ENCODE results near the gene DDX6.

Gene DDX6

GRCh38 chr11:118799372-118799771, 8.4 kb upstream of the DDX6 start:
- TF ChIP-seq ZFP30 (CRISPR knock-in tag; IDR thresholded peaks at IDR 0.05) (no peak), GLIS3 (CRISPR knock-in tag; IDR thresholded peaks at IDR 0.05) (no peak), PPARA (CRISPR knock-in tag; IDR thresholded peaks at IDR 0.05; ENCODE audit: borderline replicate concordance) (no peak), BACH2 (CRISPR knock-in tag; IDR thresholded peaks at IDR 0.05; ENCODE audit: borderline replicate concordance) (no peak), ESRRG (CRISPR knock-in tag; IDR thresholded peaks at IDR 0.05) (no peak), ZNF70 (CRISPR knock-in tag; IDR thresholded peaks at IDR 0.05) (no peak), TOX (CRISPR knock-in tag; IDR thresholded peaks at IDR 0.05; ENCODE audit: borderline replicate concordance) (no peak), TCF4 (CRISPR knock-in tag; IDR thresholded peaks at IDR 0.05; ENCODE audit: borderline replicate concordance) (no peak), ARNTL (CRISPR knock-in tag; IDR thresholded peaks at IDR 0.05; ENCODE audit: borderline replicate concordance, low read depth) (no peak), ZNF565 (CRISPR knock-in tag; conservative IDR thresholded peaks at IDR 0.05; ENCODE audit: low read depth) (no peak), RARB (CRISPR knock-in tag; IDR thresholded peaks at IDR 0.05) (no peak)
- TF ChIP-seq, protein P1, sequence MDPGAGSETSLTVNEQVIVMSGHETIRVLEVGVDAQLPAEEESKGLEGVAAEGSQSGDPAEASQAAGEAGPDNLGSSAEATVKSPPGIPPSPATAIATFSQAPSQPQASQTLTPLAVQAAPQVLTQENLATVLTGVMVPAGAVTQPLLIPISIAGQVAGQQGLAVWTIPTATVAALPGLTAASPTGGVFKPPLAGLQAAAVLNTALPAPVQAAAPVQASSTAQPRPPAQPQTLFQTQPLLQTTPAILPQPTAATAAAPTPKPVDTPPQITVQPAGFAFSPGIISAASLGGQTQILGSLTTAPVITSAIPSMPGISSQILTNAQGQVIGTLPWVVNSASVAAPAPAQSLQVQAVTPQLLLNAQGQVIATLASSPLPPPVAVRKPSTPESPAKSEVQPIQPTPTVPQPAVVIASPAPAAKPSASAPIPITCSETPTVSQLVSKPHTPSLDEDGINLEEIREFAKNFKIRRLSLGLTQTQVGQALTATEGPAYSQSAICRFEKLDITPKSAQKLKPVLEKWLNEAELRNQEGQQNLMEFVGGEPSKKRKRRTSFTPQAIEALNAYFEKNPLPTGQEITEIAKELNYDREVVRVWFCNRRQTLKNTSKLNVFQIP (CRISPR knock-in tag; IDR thresholded peaks at IDR 0.05; ENCODE audit: borderline replicate concordance, low read depth) = no peak
- TF ChIP-seq, protein P2, sequence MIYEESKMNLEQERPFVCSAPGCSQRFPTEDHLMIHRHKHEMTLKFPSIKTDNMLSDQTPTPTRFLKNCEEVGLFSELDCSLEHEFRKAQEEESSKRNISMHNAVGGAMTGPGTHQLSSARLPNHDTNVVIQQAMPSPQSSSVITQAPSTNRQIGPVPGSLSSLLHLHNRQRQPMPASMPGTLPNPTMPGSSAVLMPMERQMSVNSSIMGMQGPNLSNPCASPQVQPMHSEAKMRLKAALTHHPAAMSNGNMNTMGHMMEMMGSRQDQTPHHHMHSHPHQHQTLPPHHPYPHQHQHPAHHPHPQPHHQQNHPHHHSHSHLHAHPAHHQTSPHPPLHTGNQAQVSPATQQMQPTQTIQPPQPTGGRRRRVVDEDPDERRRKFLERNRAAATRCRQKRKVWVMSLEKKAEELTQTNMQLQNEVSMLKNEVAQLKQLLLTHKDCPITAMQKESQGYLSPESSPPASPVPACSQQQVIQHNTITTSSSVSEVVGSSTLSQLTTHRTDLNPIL (CRISPR knock-in tag; IDR thresholded peaks at IDR 0.05; ENCODE audit: low read depth) = no peak
- TF ChIP-seq, protein P3, sequence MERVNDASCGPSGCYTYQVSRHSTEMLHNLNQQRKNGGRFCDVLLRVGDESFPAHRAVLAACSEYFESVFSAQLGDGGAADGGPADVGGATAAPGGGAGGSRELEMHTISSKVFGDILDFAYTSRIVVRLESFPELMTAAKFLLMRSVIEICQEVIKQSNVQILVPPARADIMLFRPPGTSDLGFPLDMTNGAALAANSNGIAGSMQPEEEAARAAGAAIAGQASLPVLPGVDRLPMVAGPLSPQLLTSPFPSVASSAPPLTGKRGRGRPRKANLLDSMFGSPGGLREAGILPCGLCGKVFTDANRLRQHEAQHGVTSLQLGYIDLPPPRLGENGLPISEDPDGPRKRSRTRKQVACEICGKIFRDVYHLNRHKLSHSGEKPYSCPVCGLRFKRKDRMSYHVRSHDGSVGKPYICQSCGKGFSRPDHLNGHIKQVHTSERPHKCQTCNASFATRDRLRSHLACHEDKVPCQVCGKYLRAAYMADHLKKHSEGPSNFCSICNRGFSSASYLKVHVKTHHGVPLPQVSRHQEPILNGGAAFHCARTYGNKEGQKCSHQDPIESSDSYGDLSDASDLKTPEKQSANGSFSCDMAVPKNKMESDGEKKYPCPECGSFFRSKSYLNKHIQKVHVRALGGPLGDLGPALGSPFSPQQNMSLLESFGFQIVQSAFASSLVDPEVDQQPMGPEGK (CRISPR knock-in tag; IDR thresholded peaks at IDR 0.05; ENCODE audit: borderline replicate concordance) = no peak
- no peak for ATAC-seq

- no peak for ATAC-seq
Measured at GRCh38 chr11:118797510-118797909, 6.5 kb upstream of the DDX6 start.

More at GRCh38 chr11:118797510-118797909, 6.5 kb upstream of the DDX6 start:
- TF ChIP-seq, protein P4, sequence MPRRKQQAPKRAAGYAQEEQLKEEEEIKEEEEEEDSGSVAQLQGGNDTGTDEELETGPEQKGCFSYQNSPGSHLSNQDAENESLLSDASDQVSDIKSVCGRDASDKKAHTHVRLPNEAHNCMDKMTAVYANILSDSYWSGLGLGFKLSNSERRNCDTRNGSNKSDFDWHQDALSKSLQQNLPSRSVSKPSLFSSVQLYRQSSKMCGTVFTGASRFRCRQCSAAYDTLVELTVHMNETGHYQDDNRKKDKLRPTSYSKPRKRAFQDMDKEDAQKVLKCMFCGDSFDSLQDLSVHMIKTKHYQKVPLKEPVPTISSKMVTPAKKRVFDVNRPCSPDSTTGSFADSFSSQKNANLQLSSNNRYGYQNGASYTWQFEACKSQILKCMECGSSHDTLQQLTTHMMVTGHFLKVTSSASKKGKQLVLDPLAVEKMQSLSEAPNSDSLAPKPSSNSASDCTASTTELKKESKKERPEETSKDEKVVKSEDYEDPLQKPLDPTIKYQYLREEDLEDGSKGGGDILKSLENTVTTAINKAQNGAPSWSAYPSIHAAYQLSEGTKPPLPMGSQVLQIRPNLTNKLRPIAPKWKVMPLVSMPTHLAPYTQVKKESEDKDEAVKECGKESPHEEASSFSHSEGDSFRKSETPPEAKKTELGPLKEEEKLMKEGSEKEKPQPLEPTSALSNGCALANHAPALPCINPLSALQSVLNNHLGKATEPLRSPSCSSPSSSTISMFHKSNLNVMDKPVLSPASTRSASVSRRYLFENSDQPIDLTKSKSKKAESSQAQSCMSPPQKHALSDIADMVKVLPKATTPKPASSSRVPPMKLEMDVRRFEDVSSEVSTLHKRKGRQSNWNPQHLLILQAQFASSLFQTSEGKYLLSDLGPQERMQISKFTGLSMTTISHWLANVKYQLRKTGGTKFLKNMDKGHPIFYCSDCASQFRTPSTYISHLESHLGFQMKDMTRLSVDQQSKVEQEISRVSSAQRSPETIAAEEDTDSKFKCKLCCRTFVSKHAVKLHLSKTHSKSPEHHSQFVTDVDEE (CRISPR knock-in tag; IDR thresholded peaks at IDR 0.05) = no peak
- TF ChIP-seq ARNTL (CRISPR knock-in tag; IDR thresholded peaks at IDR 0.05; ENCODE audit: borderline replicate concordance, low read depth) (no peak), BACH2 (CRISPR knock-in tag; IDR thresholded peaks at IDR 0.05; ENCODE audit: borderline replicate concordance) (no peak), CSDC2 (CRISPR knock-in tag; IDR thresholded peaks at IDR 0.05) (no peak), ZFP30 (CRISPR knock-in tag; IDR thresholded peaks at IDR 0.05) (no peak), ZNF565 (CRISPR knock-in tag; conservative IDR thresholded peaks at IDR 0.05; ENCODE audit: low read depth) (no peak), SNAI2 (CRISPR knock-in tag; IDR thresholded peaks at IDR 0.05) (no peak), GLIS3 (CRISPR knock-in tag; IDR thresholded peaks at IDR 0.05) (no peak), TOX (CRISPR knock-in tag; IDR thresholded peaks at IDR 0.05; ENCODE audit: borderline replicate concordance) (no peak), ZC3H10 (CRISPR knock-in tag; IDR thresholded peaks at IDR 0.05) (no peak), ZFP3 (CRISPR knock-in tag; IDR thresholded peaks at IDR 0.05) (no peak), ESRRG (CRISPR knock-in tag; IDR thresholded peaks at IDR 0.05) (no peak), PPARA (CRISPR knock-in tag; IDR thresholded peaks at IDR 0.05; ENCODE audit: borderline replicate concordance) (no peak), ZNF8 (CRISPR knock-in tag; IDR thresholded peaks at IDR 0.05) (no peak), RARB (CRISPR knock-in tag; IDR thresholded peaks at IDR 0.05) (no peak)
- TF ChIP-seq, protein P2 (CRISPR knock-in tag; IDR thresholded peaks at IDR 0.05; ENCODE audit: low read depth) = no peak
- TF ChIP-seq, protein P3 (CRISPR knock-in tag; IDR thresholded peaks at IDR 0.05; ENCODE audit: borderline replicate concordance) = no peak
- TF ChIP-seq, protein P1 (CRISPR knock-in tag; IDR thresholded peaks at IDR 0.05; ENCODE audit: borderline replicate concordance, low read depth) = no peak
